Activated CD4-positive, alpha-beta T cell treated with anti-CD3 and anti-CD28 coated beads for 48 hours (primary cell): Measurements from ENCODE around the gene KASH5.
"Not testable (repeated sequence)": the region's sequence is repeated elsewhere in the genome, so short reads cannot be mapped to it uniquely, and the experiment has no call there.

Experiments
- DNase-seq: peaks from one replicate; pipeline ENCODE4 v3.0.0-alpha.2; 2020

The KASH5 gene

DNA sequence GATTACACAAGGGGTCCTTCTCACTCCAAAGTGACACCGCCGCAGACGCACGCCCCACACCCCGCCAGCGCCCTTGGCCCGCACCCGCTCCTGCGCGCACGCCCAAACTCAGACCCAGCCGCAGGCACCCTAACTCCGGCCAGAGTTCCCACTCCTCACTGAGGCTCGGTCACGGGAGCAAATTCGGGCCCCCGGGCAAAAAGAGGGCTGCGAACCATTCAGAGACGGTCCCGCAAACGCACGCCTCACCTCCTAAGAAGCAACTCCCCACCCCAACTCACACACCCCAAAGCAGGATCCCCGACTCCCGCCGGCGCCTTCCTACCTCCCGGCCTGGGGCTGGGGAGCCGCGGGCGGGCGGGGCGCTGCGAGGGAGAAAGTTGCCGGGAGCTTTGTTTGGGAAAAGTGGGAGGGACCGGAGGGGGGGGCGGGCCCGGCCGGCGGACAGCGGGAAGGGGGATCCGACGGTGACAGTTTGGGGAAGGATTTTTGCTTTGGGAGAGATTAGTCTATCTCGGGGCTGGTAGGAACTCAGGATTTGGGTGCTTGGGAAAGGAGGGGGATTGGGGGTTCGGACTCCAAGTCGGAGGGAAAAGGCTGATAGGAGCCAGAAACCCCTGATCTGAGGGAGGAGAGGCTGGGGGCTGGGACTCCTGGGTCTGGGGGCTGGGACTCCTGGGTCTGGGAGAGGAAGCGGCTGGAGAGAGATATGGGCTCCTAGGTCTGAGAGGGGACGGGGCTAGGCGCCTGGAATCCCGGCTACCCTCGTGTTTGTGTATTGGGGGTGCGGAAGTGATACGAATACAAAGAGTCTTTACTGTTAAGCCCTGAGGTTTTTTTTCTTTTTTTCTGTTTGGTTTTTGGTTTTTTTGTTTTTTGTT lies 25.8 kb upstream of the KASH5 start, which contains the start of gene TEAD2:
TSS of gene TEAD2 (minus strand) at position 369 of the 881 bp plus-strand sequence. CDS start 2,341 bp downstream, outside the sequence.
- DNase-seq: peak; percentile 27

DNA sequence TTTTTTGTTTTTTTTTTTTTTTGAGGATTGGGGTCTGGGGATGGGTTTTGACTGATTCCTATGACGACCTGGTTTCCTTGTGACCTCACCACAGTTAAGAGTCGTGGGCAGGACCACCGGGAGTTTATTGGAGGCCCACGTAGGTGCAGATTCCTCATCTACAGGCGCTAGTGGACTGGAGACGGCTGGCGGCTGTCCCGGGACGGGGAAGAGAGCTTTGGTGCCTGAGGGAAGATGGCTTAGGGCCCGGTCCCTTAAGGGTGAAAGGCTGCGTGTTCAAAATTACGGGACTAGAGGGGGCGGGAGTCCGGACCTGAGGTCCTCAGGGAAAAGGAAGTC lies 25.2 kb upstream of the KASH5 start:
- DNase-seq: peak; percentile 25

DNA sequence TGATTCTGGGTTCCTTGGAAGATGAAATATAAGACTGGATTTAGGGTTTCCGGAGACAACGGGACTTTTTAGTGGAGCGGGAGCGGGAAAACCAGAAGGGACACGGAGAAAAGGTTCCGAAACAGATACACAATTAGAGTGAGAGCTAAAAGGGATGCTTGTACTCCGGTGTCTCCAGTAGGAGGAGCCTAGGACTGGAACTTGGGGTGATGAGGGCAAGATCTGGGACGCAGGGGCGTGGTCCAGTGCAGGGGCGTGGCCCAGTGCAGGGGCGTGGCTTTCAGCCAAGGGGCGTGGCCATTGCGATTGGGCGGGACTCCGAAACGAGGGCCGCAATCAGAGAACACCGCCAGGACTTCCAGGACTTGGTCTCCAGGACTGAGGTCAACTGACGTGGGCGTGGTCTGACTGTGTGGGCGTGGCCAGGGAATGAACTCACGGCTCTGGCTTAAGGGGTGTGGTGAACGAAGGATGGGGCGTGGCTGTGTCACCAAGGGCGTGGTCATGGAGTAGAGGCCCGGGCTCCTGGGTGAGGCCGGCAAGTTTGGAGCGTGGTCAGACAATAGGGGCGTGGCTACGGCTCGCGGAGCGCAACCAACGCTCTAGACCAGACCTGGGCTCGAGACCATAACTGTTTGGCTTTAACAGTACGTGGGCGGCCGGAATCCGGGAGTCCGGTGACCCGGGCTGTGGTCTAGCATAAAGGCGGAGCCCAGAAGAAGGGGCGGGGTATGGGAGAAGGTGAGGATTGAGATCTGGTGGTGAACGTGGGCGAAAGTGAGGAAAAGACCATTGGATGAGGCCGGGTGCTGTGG lies 24.6 kb upstream of the KASH5 start, which contains the start of gene DKKL1:
TSS of gene DKKL1 (plus strand) at position 610 of the 815 bp plus-strand sequence. CDS start at position 732, 122 bp downstream.
- DNase-seq: peak; percentile 93

DNA sequence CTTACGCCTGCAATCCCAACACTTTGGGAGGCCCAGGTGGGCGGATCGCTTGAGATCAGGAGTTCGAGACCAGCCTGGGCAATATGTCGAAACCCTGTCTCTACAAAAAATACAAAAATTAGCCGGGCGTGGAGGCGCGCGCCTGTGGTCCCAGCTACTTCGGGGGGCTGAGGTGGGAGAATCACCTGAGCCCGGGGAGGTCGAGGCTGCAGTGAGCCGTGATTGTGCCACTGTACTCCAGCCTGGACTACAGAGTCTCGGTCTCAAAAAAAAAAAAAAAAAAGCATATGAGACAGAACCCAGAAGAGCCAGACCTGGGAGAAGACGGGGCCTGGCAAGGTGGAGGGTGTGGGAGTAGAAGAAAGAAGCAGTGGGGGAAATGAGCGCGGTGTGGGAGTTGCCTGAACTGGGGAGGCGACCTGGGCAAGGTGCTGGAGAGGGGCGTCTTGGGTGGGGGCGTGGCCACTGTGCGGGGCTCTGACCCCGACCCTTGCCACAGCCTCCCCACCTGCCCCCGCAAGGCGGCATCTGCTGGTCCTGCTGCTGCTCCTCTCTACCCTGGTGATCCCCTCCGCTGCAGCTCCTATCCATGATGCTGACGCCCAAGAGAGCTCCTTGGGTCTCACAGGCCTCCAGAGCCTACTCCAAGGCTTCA lies 23.8 kb upstream of the KASH5 start:
- DNase-seq: no peak

DNA sequence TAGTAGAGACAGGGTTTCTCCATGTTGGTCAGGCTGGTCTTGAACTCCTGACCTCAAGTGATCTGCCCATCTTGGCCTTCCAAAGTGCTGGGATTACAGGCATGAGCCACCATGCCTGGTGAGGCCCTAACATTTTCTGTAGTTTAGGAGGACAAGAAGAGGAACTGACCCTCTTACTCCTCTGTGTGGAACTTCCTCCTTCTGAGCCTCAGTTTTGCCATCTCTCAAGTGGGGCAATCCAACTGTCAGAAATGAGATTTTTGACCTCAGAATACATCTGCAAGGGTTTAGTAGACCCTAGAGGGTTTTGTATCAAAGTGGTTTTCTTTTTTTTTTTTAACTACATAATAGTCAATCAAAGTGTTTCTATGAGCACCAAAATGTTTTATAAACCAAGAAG lies 21.9 kb upstream of the KASH5 start:
- DNase-seq: no peak

DNA sequence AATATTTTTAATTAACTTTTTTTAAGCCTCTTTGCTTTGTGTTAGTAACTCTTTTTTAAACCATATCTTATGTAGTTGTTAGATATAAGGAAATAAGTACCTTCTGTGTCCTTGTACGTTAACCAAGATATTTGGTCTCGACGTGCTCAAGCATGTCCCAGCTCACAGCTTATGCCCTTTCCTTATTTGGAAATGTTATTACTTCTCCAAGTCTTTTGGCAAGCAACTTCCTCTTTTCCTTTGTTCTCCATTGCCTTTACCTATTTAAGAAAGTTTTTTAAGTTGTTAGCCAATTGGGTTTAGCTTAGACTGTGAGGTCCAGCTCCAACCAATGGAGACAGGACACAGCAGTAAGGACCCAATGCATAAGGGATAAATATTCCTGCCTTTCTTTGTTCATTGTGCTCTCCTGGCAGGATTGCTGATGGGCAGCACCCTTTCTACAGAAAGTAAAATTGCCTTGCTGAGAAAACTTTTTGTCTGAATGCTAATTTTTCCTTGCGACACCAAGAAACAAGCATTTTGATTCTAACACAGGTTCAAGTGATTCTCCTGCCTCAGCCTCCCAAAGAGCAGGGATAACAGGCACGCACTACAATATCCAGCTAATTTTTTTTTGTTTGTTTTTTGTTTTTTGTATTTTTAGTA lies 19.2 kb upstream of the KASH5 start:
- no peak for DNase-seq

DNA sequence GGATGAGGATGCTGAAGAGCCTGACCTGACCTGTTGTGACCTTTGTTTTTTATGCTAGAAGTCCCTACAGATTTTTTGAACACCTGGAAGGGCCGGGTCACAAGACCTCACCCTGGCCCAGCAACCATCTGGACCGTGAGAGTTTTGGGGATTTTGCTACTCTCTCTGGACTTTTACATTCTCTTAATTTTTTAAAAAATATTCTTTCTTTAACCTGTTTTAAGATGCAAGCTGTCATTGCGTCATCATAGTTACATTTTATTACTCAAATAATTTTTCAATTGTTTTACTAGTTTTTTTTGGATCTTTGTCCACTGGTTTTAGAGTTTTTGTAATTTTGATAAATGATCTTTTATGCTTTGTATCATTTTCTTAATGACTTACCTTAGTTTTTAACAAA lies 16.9 kb upstream of the KASH5 start:
- DNase-seq: no peak

DNA sequence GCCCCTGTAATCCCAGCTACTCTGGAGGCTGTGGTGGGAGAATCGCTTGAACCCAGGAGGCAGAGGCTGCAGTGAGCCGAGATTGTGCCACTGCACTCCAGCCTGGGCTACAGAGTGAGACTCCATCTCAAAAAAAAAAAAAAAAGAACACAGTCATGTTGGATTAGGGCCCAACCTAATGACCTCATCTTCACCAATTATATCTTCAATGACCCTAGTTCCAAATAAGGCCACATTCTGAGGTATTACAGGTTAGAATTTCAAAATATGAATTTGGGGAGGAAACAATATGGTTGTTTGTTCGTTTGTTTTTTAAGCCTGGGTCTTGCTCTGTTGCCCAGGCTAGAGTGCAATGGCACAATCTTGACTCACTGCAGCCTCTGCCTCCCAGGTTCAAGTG lies 14.9 kb upstream of the KASH5 start:
- DNase-seq: not testable (repeated sequence)

DNA sequence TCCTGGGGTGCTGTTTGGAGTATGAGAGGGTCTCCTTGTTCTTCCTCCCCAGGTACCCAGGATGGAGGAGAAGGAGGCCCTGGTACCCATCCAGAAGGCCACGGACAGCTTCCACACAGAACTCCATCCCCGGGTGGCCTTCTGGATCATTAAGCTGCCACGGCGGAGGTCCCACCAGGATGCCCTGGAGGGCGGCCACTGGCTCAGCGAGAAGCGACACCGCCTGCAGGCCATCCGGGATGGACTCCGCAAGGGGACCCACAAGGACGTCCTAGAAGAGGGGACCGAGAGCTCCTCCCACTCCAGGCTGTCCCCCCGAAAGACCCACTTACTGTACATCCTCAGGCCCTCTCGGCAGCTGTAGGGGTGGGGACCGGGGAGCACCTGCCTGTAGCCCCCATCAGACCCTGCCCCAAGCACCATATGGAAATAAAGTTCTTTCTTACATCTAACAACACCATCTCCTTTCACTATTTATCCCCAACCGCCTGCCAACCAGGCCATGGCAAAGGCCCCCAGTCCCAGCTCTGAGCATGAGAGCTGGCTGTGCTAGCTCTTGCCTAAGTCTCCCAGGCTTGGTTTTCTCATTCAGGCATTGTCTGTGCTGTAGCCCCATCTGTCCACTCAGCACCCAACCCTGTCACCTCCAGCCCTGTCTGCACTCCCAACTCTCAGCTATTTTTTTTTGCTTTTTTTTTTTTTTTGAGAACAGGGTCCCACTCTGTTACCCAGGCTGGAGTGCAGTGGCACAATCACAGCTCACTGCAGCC lies 13.2 kb upstream of the KASH5 start:
- no peak for DNase-seq

DNA sequence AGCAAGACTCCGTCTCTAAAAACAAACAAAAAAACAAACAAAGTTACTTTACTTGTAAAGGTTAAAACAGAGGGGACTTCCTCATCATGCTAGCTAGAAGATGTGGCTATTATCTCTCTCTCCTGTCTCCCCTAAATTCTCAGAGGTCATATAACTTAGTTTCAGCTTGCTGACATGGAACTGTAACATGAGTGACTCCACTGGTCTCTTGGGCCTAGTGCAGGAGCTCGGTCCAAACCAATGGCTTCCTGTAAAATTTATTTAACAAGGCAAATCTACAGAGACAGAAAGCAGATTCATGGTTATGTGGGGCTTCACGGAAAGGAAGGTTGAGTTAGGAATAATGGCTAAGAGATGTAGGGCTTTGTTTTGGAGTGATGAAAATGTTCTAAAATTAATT lies 9.5 kb upstream of the KASH5 start:
- DNase-seq: no peak

DNA sequence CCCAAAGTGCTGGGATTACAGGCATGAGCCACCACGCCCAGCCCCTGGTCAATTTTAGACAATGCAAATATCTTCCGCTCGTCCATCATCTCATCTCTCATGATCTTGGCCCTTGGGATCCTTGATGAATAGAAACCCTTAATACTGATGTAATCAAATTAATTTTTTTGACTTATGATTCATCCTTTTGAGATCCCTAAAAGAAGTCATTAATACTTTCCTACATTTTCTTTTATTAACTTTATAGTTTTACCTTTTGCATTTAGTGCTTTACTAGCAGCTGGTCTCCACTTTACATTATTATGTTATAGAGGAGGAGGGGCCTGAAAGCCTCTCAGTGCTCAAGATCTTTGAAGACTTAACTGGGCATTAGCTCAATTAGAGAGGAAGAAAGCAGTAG lies 7.7 kb upstream of the KASH5 start:
- DNase-seq: no peak

DNA sequence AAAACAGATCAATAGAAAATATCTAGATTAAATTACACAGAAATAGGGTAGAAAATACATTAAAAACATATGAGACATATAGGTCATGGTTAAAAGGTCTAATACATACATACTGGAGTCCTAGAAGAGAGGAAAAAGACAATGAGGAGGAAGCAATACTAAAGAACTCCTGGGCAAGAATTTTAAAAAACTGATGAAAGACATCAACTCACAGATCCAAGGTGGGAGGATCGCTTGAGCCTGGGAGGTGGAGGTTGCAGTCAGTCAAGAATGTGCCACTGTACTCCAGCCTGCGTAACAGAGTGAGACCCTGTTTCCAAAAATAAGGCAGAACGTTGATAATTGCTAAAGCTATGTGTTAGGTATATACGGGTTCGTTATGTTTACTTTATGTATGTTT lies 5.4 kb upstream of the KASH5 start:
- no peak for DNase-seq

DNA sequence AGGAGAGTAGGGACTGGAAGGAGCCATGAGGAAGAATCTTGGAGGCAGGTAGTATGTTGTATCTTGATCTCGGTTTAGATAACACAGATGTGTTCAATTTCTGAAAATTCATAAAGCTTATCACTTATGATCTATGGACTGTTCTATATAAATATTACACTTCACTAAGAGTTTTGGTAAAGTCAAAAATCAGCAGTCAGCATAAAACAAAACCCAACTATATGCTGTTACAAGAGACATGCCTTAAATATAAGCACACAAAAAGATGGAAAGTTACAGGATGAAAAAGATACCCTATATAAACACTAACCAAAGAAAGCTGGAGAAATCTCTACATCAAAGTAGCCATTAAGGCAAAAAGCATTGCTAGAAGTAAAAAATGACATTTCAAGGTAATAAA lies 4.5 kb upstream of the KASH5 start:
- no peak for DNase-seq

DNA sequence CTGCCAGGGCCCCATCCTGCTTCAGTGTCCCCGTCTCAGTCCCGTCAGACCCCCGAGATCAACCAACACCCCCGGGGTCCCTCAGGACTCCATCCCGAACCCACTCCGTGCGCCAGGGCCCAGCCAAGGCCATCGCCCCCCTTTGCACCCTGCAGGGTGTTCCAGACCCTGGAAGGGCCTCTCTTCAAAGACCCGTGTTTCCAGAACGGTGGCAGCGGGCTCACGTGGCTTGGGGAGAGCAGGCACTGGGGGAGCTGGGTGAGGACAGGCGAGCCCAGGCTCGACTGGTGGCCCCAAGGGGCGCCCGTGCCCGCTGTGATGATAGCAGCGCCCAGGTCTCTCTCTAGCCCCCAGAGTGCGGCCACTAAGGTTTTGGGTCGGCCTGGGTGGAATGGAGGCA lies 1.4 kb downstream of the KASH5 start:
- peak; percentile 16 for DNase-seq

DNA sequence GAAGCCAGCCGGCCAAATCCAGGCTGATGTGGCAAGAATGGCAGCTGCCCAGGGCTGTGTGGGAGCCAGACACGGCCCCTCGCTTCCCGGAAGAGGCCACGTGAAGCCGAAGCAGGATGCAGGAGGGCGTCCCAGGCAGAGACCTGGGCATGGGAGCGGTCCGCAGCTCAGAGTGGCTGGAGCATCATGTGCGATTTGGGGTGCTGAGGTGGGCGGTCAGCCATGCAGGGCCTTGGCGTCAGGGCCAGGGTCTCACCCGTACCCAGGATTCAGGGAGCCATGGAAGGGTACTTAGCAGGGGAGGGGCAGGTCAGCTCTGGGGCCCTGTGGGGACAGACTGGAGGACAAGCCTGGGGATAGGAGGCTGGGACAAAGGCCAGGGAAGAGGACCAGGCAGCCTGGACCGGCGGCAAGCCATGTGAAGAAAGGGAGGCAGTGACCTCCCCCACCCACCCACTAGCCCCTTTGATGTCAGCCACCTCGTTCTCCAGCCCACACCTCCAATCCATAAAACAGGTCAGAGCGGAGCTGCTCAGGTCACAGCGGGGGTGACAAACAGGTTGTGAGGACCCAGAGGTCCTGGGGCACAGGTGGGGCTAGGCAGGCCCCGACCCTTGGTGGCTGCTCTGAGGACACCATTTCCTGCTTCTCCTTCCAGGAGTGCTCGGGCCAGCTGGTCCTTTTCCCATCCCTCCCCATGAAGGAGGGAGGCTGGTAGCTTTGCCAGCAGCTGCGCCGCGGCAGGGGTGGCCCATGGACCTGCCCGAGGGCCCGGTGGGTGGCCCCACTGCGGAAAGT lies 2.3 kb downstream of the KASH5 start:
- no peak for DNase-seq

DNA sequence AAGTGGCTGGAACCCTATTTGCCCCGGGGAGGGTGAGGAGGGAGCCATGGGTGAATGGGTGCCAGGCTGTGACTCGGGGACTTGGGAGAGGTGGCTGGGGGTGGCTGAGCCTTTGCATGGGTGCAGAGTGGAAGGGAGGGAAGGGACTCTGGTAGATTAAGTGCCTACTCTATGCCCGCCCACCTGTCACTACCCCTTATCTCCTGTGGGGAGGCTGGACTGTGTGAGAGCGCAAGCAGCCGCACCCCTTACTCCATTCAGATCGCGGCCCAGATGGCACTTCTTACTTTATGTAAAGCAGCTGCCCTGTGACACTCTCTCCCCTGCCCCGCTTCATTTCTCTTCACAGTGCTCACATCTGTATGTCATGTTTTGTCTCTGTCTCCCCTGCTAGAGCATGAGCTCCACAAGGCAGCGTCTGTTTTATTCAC lies 2.9 kb downstream of the KASH5 start:
- no peak for DNase-seq

DNA sequence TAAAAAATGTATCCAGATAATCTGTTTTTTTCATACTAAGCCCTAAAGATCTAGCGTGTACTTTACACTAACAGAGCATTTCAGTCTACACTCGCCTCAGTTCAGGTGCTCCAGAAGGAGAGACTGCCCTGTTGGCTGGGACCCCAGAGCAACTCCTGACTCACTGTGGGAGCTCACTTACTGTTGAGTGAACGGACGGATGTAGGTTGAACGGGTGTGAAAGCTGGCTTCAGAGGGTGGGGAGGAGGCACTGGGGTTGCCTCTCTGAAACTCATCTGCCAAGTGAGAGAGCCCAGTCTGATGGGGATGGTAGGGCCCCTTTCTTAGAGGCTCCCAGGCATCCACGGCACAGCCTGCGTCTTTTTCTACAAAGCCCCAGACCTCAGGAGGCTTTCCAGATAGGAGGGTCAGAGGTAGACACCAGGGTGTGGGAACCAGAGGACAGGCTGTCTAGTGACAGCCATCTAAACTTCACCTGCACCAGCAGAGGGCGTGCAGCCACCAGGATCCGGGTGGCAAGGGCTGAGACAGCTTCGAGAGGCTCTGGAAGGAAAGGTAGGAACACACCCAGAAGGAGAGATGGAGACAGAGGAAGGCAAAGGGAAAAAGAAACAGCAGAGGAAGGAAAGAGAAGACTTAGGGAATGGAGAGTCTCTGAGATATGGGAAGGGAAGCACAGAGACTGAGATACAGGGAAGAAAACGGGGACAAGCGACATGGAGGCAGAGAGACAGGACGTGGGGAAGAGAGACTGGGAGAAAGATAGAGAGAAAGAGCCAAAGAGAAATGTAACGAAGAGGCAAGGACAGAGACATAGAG lies 3.7 kb downstream of the KASH5 start:
- DNase-seq: peak; percentile 84

DNA sequence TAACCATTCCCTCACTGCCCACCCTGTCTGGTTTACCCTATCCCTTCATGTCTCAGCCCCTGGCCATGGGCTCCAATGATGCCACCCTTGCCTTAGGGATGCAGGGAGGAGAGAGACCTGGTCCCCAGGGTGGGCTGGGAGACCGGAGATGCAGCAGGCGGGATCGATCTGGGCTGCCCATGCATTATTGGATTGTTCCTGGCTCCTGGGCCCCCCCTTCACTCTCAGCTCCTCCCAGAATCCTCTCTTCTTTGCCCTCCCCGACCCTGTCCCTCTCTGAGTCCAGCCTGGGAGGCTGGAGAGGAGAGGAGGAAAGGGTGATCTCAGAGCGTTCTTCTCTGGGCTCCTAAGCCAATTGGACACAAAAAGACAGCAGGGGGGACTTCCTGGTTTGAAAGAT lies 5.8 kb downstream of the KASH5 start:
- no peak for DNase-seq

DNA sequence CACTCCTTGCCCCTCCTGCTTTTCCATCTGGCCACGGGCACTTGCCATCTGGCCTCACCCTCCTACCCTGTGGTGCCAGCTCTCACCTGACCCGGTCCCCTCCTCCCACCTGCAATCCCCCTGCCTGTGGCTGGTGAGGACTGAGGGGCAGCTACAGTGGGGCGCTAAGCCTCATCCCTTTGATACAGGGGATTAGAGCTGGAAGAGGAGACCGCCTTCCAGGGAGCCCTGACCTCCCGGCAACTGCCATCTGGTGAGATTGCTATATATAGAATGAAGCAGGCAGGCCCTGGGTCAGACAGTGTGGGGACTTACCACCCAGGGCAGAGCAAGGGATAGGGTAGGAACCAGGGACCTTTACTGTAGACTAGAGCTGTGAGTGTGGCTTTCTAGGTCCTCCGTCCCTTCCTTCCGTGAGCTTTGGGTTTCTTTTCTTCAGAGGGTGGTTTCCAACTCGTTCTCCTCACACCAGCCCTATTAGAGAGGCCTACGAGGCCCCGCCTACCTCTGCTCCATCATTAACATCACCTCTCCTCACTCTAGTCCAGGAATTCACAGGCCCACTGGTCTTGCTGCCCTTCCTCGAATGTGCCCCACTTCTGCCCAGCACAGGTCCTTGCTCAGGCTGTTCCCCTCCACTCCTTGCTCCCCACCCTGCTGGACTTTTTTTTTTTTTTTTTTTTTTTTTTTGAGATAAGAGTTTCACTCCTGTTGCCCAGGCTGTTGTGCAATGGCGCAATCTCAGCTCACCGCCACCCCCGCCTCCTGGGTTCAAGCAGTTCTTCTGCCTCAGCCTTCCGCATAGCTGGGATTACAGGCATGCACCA lies 7.7 kb downstream of the KASH5 start:
- no peak for DNase-seq
